MM.1S (cell line): ENCODE measurements around the gene TRMU.

ENCODE experiments used
- EZH2 ChIP-seq: fragments of 300-600 bp; sonication (generic); optimal IDR thresholded peaks from 2 replicates; pipeline ENCODE3; 2017; ENCODE audit warnings: low read depth, mild to moderate bottlenecking, antibody characterized with exemption, low read length, mixed read lengths
- TF ChIP-seq, protein P1 (sequence below): fragments of 300-600 bp; sonication (generic); IDR thresholded peaks from 2 replicates; pipeline ENCODE4 v1.5.1; 2016; ENCODE audit warnings: antibody characterized with exemption, low read length, mixed read lengths

DNA sequence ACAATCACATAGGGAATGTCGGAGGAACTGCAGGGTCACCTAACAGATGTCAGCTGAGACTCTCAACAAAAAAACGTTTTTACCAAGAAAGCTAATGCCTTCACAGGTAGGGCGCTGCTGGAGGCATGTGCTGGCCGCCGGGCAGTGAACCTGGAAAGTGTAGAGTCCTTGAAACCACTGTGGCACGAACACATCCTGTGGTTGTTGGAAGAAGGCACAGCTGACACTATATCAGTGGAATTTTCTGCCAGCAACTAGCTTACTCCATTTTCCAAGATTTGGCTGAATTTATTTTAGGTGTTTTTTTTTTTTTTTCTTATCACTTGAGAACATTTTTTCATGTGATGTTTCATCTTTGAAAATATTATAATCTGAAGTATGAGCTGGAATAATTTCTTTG is 14.2 kb downstream of the TRMU start:
- TF ChIP-seq, protein P1, sequence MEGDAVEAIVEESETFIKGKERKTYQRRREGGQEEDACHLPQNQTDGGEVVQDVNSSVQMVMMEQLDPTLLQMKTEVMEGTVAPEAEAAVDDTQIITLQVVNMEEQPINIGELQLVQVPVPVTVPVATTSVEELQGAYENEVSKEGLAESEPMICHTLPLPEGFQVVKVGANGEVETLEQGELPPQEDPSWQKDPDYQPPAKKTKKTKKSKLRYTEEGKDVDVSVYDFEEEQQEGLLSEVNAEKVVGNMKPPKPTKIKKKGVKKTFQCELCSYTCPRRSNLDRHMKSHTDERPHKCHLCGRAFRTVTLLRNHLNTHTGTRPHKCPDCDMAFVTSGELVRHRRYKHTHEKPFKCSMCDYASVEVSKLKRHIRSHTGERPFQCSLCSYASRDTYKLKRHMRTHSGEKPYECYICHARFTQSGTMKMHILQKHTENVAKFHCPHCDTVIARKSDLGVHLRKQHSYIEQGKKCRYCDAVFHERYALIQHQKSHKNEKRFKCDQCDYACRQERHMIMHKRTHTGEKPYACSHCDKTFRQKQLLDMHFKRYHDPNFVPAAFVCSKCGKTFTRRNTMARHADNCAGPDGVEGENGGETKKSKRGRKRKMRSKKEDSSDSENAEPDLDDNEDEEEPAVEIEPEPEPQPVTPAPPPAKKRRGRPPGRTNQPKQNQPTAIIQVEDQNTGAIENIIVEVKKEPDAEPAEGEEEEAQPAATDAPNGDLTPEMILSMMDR = no peak
- TF ChIP-seq EZH2 = no peak
